DMS79 treated with DMSO at 0.1 percent for 48 hours (cell line): ENCODE data around the gene ARHGAP9.
A peak's percentile ranks its signal among the peaks of the same experiment; 100 is the strongest.

Source experiments
- DNase-seq: peaks from one replicate; lab custom pipeline; 2025; lab: John Stamatoyannopoulos, UW

Gene ARHGAP9

GRCh38 chr12:57491393-57492280, 12.0 kb upstream of the ARHGAP9 start:
- no peak for DNase-seq

- DNase-seq = no peak
Measured at GRCh38 chr12:57490126-57490525, 10.5 kb upstream of the ARHGAP9 start.

- no peak for DNase-seq
Measured at GRCh38 chr12:57489157-57489641, 9.5 kb upstream of the ARHGAP9 start.

- DNase-seq = no peak
Measured at GRCh38 chr12:57488402-57489156, 8.9 kb upstream of the ARHGAP9 start.

- DNase-seq = peak; percentile 82
Measured at GRCh38 chr12:57487597-57488401, 8.1 kb upstream of the ARHGAP9 start, which contains the start of gene MARS1. TSS of gene MARS1 (plus strand) at chr12:57488068. CDS start at chr12:57488091, 23 bp downstream.

- no peak for DNase-seq
Measured at GRCh38 chr12:57487055-57487596, 7.5 kb upstream of the ARHGAP9 start.

- no peak for DNase-seq
Measured at GRCh38 chr12:57485695-57486094, 6.0 kb upstream of the ARHGAP9 start.

- no peak for DNase-seq
Measured at GRCh38 chr12:57483466-57483865, 3.8 kb upstream of the ARHGAP9 start.

- DNase-seq = no peak
Measured at GRCh38 chr12:57481671-57482070, 2.0 kb upstream of the ARHGAP9 start.

GRCh38 chr12:57479043-57479375, 657 bp downstream of the ARHGAP9 start:
- DNase-seq = no peak

GRCh38 chr12:57477710-57478681, 1.7 kb downstream of the ARHGAP9 start:
- no peak for DNase-seq

GRCh38 chr12:57476993-57477709, 2.5 kb downstream of the ARHGAP9 start:
- DNase-seq = no peak

- DNase-seq = no peak
Measured at GRCh38 chr12:57476162-57476992, 3.3 kb downstream of the ARHGAP9 start.

- DNase-seq = no peak
Measured at GRCh38 chr12:57475271-57476161, 4.2 kb downstream of the ARHGAP9 start.

- DNase-seq = peak; percentile 44
Measured at GRCh38 chr12:57474862-57475261, 4.8 kb downstream of the ARHGAP9 start.

- DNase-seq = no peak
Measured at GRCh38 chr12:57474430-57474829, 5.2 kb downstream of the ARHGAP9 start.

GRCh38 chr12:57473886-57474285, 5.8 kb downstream of the ARHGAP9 start:
- DNase-seq = no peak

- DNase-seq = no peak
Measured at GRCh38 chr12:57473392-57473791, 6.3 kb downstream of the ARHGAP9 start.
